HG02588 (cell line): Measurements from ENCODE around the gene TYRO3.

ENCODE experiments used
- ATAC-seq: cut with Tn5 transposase; IDR thresholded peaks from one replicate; pipeline ENCODE4 v1.9.1; 2021; ENCODE audit warnings: mild to moderate bottlenecking, moderate library complexity; ENCODE audit not compliant: unreplicated experiment

The TYRO3 gene

GRCh38 chr15:41558400-41559238 lies at the start of gene TYRO3:
TYRO3 (plus strand) TSS chr15:41559212; CDS start chr15:41559258, 46 bp downstream.
- ATAC-seq = no peak

DNA sequence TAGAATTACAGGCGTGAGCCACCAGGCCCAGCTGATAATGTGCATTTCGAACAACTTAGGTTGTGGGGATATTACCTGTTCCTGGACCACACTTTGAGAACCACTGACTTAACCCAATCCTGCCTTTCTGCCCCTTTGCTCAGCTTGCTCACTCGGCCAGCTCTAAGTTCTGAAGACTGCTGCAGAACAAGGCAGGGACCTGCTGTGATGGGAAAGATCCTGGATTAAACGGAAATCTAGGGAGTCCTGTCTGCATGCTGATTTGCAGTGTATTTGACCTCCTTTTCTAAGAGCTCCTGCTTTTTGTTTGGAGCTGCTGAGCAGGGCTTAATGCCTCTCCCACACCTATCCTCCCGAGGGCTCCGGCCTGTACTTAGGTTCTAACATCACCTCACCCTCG lies 48.3 kb upstream of the TYRO3 start:
- no peak for ATAC-seq

DNA sequence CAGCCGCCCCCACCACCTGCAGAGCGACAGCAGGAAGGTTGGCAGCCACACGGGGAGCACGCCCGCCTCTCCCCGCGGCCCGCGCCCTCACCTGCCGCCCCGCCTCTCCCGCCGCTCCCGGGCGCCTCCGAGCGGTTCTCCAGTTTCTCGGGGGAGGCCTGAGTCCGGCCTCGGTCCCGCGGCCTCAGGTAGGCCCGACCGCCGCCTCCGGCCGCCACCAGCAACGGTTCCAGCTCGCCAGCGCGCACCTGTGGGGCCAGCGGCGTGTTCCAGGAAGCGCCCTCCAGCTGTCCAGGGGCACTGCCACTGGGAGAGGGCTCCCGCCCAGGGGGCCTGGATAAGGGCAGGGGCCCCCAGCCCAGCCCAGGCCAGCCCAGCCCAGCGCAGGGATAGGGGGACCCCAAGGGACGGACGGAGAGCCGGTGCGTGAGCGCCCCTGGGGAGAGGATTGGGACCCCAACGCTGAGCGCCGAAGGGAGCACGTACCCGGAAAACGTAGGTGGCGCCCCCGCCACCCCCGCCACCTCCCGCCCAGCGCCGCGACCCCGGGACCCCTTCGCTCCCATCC lies 47.6 kb upstream of the TYRO3 start:
- ATAC-seq = no peak

DNA sequence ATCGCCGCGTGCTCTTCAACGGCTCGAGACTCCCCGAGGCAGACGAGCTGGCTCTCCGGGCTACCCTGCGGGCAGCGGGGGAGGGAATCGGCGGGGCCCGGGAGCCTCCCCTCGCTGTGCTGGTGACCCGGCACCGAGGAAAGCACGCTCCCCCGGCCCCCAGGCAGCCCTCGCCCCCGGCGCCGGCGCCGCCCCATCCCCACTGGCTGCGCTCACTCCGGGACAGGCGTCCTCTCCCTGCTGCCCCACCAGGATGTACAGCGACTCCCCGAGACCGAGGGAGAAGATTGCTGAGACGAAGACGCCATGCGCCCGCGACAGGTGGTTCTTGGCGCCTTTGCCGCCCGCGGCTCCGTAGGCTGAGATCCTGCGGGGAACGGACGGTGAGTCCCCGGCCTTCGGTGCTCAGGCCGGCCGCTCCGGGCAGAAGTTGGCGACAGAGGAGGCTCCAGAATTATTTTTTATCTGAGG lies 47.1 kb upstream of the TYRO3 start:
- no peak for ATAC-seq

DNA sequence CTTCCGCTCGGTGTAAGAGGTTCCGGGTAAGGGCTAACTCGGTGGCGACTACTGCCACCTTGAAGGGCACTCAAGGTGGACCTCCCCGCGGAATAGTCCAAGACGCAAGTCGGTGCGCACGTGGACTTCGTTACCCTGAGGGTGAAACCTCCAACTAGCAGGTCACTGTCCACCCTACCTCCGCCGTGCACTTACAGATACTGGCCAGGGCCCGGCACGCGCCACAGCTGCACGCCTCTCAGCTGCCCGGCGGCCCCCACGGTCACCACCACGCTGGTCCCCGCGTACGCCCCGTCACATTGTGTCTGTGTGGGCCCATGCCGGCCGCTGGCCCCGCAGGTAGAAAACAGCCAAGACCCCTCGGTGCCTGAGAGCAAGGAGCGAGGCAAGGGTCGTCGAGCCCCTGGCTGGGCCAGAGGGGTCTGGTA lies 46.5 kb upstream of the TYRO3 start:
- no peak for ATAC-seq

DNA sequence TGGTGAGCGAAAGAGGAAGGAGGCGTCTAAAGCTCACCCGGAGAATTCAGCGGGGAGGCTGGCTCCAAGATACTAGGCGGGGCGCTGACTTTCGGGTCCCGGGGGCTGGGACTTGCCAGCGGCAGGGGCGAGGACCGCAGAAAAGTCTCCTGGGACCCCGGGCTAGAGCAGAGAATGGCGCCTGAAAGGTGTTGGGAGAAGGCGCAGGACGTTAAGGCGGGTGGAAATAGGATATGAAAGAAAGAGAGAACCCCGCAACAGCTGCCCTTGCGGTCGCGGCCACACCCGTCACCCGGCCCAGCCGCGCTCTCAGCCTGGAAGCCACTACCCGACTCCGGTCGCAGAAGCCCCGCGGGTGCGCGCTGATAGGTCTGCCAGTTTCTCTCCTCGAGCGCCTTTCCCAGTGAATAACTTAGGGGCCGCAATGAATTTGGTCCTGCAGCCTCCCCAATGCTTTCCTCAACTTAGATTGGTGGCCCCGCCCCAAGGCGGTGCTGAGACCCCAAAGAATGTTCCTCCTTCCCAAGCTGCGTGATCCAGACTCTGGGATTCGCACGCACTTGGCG lies 46.0 kb upstream of the TYRO3 start:
- no peak for ATAC-seq

DNA sequence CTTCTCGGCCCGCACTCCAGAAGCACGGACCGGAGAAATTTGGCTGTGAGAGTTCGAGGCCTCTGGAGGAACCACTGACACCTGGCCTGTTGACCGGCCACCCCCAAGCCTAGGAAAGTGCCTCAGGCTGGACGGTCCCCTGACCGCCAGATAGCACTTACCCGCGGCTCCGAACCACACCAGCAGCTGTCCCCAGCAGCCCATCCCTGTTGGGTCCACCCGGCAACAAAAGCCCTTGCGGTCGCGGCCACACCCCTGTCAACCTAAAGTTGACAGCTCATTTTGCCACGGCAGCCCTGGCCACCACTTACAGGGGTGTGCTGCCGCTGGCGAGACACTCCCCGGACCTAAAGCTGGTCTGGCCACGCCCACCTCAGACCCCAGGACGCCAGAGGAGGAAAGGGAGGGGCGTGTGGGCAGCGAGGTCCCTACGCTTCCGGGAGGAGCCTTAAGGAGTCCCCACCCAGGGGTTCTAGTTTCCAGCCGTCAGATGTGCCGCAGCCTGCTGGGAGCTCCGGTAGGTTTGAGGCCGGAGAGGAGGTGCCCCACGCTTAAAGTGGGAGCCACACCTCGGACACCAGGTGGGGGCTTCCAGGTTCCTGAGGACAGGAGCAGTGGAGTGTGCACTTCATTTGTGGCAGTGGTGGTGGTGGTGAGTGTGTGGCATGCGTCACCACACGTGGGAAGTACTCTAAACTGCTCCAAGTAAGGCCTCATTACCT lies 45.3 kb upstream of the TYRO3 start, which contains the start of gene LTK:
TSS of gene LTK (minus strand) at position 322 of the 722 bp plus-strand sequence. CDS start at position 204, 118 bp downstream.
- no peak for ATAC-seq

DNA sequence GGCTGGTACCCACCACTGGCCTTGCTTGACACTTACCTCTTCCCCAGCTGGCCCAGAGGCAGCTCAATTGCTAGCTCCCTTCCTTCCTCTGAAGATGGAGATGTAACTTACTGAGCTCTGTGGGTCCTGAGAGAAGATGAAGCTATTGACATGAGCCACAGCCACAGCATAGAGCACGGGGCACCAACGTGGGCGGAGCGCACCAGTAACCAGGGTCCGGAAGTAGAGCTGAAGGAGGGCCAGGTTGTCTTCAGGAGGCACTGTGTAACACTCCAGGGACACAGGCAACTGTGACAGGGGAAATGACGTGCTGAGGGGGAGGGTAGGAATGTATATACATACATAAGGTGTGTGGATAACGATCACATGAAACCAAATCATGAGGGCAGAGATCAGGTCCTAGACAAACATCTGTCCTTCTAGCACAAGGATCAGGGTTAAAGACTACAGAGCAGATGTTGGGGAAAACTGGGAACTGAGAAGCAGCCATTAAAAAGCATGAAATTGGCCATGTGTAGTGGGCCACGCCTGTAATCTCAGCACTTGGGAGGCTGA lies 41.0 kb upstream of the TYRO3 start:
- ATAC-seq = no peak

GRCh38 chr15:41520636-41521035 lies 38.4 kb upstream of the TYRO3 start:
- ATAC-seq = no peak

- ATAC-seq = no peak
Measured at GRCh38 chr15:41521614-41522013, 37.4 kb upstream of the TYRO3 start.

GRCh38 chr15:41523097-41523496 lies 35.9 kb upstream of the TYRO3 start:
- no peak for ATAC-seq

DNA sequence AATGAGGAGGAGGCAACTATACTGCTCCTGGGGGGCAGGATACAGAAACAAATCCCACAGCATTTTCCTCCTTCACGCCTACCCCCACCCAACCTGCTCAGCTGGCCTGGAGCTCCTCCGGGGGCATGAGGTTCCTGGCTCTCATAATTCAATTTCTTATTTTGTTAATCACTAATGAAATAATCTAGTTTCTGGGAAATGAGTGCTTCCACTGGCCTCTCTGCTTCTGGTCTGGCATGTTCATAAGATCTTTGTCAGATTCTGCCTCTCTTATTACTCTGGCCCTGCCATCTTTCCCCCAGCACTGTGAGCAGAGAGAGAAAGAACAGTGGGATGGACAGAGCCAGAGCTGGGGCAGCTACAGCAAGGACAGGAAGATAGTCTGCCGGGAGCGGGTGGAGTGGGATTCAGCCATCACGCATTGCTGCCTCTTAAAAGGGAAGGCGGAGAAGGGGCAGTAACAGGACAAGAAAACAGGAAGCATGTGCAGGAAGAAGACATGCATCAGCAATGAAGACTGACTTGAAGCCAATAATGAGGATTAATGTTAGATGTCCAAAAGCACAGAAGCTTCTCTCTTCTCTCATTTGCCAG lies 28.6 kb upstream of the TYRO3 start:
- ATAC-seq = no peak

- no peak for ATAC-seq
Measured at GRCh38 chr15:41535544-41535943, 23.5 kb upstream of the TYRO3 start.

DNA sequence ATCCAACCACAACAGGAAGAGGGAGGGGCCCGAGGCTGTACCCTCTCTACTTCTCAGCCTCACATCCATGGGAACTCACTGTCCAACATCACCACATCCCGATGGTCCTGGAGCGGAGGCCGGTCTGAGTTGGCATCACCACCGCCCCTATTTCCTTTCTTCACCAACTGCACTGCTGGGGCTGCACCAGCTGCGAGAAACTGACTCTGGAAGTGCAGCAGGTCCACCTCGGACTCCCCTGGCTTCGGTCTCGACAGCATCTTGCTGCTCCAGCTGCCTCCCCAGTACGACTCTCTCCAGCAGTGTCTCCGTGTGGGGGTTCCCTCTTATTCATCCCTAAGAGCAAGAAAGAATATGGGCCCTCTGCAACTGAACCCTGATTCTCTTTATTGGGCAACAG lies 22.1 kb upstream of the TYRO3 start:
- ATAC-seq = no peak

GRCh38 chr15:41543521-41543870 lies 15.5 kb upstream of the TYRO3 start:
- no peak for ATAC-seq

DNA sequence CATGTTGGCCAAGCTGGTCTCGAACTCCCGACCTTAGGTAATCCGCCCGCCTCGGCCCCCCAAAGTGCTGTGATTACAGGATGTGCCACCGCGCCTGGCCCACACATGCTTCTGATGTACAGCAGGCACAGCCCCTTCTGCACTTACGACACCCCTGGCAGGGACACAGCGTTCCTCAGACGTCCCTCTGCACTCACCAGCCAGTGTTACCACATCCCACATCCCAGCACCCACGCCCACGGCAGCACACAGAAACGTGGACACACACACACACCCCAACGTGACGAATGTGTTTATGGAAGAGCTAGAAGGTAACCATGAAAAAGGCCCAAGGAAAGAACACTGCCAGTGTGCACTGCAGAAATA lies 14.4 kb upstream of the TYRO3 start:
- ATAC-seq = no peak

- ATAC-seq = no peak
Measured at GRCh38 chr15:41545218-41545617, 13.8 kb upstream of the TYRO3 start.

DNA sequence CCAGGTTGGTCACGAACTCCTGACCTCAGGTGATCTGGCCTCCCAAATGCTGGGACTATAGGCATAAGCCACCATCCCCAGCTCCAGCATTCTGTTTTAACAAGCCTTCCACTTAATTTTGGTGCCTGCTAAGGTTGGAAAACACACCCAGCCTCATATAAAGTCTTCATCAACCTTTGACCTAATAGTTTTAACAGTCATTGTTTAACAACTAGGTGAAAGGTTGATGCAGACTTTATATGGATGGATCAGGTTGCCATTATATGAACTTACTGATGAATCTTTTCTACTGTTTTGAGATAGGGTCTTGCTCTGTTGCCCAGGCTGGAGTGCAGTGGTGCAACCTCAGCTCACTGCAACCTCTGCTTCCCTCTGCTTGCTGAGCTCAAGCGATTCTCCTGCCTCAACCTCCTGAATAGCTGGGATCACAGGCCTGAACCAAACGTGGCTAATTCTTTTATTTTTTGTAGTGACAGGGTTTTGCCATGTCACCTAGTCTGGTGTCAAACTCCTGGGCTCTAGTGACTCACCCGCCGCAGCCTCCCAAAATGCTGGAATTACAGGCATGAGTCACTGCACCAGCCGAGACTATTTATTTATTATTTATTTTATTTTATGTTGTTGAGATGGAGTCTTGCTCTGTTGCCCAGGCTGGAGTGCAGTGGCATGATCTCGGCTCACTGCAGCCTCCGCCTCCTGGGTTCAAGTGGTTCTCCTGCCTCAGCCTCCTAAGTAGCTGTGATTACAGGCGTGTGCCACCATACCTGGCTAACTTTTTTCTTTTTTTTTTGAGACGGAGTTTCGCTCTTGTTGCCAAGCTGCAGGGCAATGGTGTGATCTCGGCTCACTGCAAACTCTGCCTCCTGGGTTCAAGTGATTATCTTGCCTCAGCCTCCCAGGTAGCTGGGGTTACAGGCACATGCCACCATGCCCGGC lies 11.9 kb upstream of the TYRO3 start:
- ATAC-seq = no peak

DNA sequence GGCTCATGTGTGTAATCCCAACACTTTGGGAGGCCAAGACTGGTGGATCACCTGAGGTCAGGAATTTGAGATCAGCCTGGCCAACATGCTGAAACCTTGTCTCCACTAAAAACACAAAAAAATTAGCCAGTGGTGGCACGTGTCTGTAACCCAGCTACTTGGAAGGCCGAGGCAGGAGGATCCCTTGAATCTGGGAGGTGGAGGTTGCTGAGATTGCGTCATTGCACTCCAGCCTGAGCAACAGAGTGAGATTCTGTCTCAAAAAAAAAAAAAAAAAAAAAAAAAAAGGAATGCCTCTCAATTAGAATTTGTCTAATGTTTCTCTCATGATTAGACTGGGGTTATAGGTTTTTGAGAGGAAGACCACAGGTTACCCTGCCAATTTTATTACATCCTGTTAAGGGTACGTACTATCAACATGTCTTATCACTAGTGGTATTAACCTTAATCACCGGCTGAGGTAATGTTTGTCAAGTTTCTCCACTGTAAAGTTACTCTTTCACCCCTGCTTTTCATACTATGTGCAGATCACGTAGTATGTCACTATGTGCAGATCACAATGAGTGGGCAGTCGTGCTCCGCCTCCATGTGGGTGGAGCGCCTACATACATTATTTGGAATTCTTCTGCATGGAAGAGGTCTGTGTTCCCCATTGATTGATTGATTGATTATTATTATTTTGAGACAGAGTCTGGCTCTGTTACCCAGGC lies 8.8 kb upstream of the TYRO3 start:
- no peak for ATAC-seq
